Lower leg skin (tissue), 4 donors: ENCODE measurements around the gene NFKB2. TPM values are rescaled to one million over a fixed set of nuclear protein-coding genes. Genes with fewer than 3 reads are reported as not detected.

Experiments used
- DNase-seq, 2 donors: peaks; one replicate each; pipeline ENCODE4 v3.0.0-alpha.2; 2019; ENCODE audit warnings: low spot score in 2 of 2
- H3K4me3 ChIP-seq: fragments of 200-600 bp; sonication (generic); 2 replicates; pipeline ENCODE4 v1.5.1; 2017; ENCODE audit warnings: mild to moderate bottlenecking, low read depth; ENCODE audit not compliant: poor library complexity, severe bottlenecking
- POLR2A ChIP-seq, 2 donors: fragments of 450-650 bp; IDR thresholded peaks; one replicate each; pipeline ENCODE4 v1.6.1; 2016 to 2017; ENCODE audit warnings: antibody characterized with exemption in 2 of 2, mild to moderate bottlenecking in 1 of 2, moderate library complexity in 1 of 2
- WGBS, 2 donors: methylation state at CpG; one replicate each; pipeline ENCODE4 v1.1.5; 2018; 5-methylcytosine and 5-hydroxymethylcytosine counted together
- intact Hi-C: fragments of 100-400 bp; cut with DNase I; formaldehyde crosslinking; loops from one replicate; pipeline ENCODE4 v1.15.0; 2023; ENCODE audit warnings: low total_unique reads
- total RNA-seq, 4 donors: library from RNA; depleted of rRNA; stranded (reverse); fragments of >200 nt; gene quantifications; one replicate each; pipeline ENCODE4 v1.1.0, GENCODE V29; 2016
- TF ChIP-seq, protein P1 (sequence below), 3 donors: fragments of 450-650 bp; IDR thresholded peaks; one replicate each; pipeline ENCODE4 v1.5.1; 2016; ENCODE audit warnings: antibody characterized with exemption in 3 of 3, mild to moderate bottlenecking in 3 of 3, moderate library complexity in 2 of 3

Gene NFKB2
- total RNA-seq: 10 to 100 TPM; 19.4 to 36.1 (median 20.1) TPM

GRCh38 chr10:102395400-102396316 is at the start of gene NFKB2:
TSS of gene NFKB2 (plus strand) at chr10:102395705. CDS start at chr10:102395960, 255 bp downstream.
- H3K4me3 ChIP-seq: peak within 1 kb of the TSS; percentile 63
- TF ChIP-seq, protein P1, sequence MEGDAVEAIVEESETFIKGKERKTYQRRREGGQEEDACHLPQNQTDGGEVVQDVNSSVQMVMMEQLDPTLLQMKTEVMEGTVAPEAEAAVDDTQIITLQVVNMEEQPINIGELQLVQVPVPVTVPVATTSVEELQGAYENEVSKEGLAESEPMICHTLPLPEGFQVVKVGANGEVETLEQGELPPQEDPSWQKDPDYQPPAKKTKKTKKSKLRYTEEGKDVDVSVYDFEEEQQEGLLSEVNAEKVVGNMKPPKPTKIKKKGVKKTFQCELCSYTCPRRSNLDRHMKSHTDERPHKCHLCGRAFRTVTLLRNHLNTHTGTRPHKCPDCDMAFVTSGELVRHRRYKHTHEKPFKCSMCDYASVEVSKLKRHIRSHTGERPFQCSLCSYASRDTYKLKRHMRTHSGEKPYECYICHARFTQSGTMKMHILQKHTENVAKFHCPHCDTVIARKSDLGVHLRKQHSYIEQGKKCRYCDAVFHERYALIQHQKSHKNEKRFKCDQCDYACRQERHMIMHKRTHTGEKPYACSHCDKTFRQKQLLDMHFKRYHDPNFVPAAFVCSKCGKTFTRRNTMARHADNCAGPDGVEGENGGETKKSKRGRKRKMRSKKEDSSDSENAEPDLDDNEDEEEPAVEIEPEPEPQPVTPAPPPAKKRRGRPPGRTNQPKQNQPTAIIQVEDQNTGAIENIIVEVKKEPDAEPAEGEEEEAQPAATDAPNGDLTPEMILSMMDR (IDR thresholded peaks at IDR 0.05): no peak
- TF ChIP-seq POLR2A (IDR thresholded peaks at IDR 0.05): no peak
- DNase-seq: peak; percentile 86 to 98
- intact Hi-C loops: loop anchor here (10.0 kb wide), 1 partner anchor 189 kb away; no protein-coding TSS in a partner anchor
- 1% methylated on average over 33 to 38 of the region's 42 CpGs for WGBS, 2 donors

GRCh38 chr10:102347236-102347828 is 48.2 kb upstream of the NFKB2 start:
- H3K4me3 ChIP-seq: no peak overlapping the region
- 64 to 74% methylated on average over 2 of the region's 2 CpGs for WGBS, 2 donors
- no peak for DNase-seq
- intact Hi-C loops: no loop called here
- TF ChIP-seq, protein P1 (IDR thresholded peaks at IDR 0.05): no peak
- no peak for TF ChIP-seq POLR2A (IDR thresholded peaks at IDR 0.05)

DNA sequence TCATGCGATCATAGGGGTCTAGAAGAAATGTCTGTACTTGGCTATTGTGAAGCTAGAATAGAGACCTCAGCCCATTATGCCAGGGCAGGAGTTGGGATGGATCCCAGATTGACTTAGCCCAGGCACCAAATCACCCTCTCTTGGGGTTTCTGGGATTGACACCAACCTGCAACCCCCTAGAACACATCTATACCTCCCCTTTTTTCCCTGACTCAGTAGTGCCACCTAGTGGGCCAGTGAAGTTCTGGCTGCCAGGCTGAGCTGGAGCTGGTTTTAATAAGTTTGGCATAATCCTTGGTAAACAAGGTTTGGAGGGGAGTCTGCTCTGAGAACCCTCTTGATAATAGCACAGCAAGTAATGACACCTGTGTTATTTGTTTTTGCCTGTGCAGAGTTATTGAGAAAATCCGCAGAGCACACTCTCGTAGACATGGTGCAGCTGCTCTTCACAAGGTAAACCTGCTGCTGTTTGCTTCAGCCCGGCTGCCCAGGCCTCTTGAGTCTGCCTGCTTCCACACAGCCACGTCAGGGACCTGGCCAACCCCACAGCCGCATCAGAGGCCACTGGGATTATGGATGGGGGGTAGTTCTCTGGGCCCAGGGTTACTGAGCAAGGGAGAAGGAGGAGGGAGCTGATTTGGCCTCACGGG is 43.3 kb upstream of the NFKB2 start:
- peak in 1 of 2 donors; percentile 26 for DNase-seq
- WGBS, 2 donors: 75 to 80% methylated on average over 7 of the region's 7 CpGs
- H3K4me3 ChIP-seq: no peak overlapping the region
- intact Hi-C loops: loop anchor here (5.0 kb wide), 1 partner anchor 180 kb away; no protein-coding TSS in a partner anchor
- TF ChIP-seq POLR2A (IDR thresholded peaks at IDR 0.05): no peak
- TF ChIP-seq, protein P1 (IDR thresholded peaks at IDR 0.05): peak in 1 of 3 donors; percentile 9

- intact Hi-C loops: loop anchor here (5.0 kb wide), 1 partner anchor 182 kb away; no protein-coding TSS in a partner anchor
- DNase-seq: no peak
- no peak for TF ChIP-seq POLR2A (IDR thresholded peaks at IDR 0.05)
- TF ChIP-seq, protein P1 (IDR thresholded peaks at IDR 0.05): no peak
Measured at GRCh38 chr10:102354451-102354850, 41.1 kb upstream of the NFKB2 start.

GRCh38 chr10:102358712-102359382 is 36.7 kb upstream of the NFKB2 start:
- intact Hi-C loops: no loop called here
- 91 to 97% methylated on average over 4 of the region's 4 CpGs for WGBS, 2 donors
- no peak overlapping the region for H3K4me3 ChIP-seq
- DNase-seq: no peak
- TF ChIP-seq, protein P1 (IDR thresholded peaks at IDR 0.05): no peak
- no peak for TF ChIP-seq POLR2A (IDR thresholded peaks at IDR 0.05)

More at GRCh38 chr10:102354451-102354850, 41.1 kb upstream of the NFKB2 start:
- no peak overlapping the region for H3K4me3 ChIP-seq
- WGBS, 2 donors: 90% methylated on average over 3 of the region's 3 CpGs
